ENCODE results near the gene ZBTB7C. TPM values are rescaled to one million over a fixed set of nuclear protein-coding genes. Genes with fewer than 3 reads are reported as not detected.

Gene ZBTB7C
- total and polyA plus RNA-seq, 5 donors = 0.88 to 3.7 (median 2.0) TPM

- ATAC-seq (peak; percentile 52 to 80), DNase-seq (no peak)
- Histone ChIP-seq H3K9me3 (ENCODE audit: control insufficient read depth, low read length) (no peaks in the 10 kb centered on the region), H3K27ac (ENCODE audit: low read length) (no peak overlapping the region), H3K4me3 (ENCODE audit: low read length) (no peak overlapping the region), H3K27me3 (ENCODE audit: control insufficient read depth, insufficient read depth) (no peaks in the 10 kb centered on the region), H3K4me1 (ENCODE audit: control insufficient read depth, insufficient read depth, low read length) (no peaks in the 10 kb centered on the region)
- WGBS = 46% methylated on average over 5 of the region's 5 CpGs
- intact Hi-C loops (cut with DNase I) = no loop called here
These were observed 275.4 kb downstream of the ZBTB7C start for GRCh38 chr18:48133671-48134251.

GRCh38 chr18:48132797-48133655 lies 276.2 kb downstream of the ZBTB7C start:
- Histone ChIP-seq H3K27ac (ENCODE audit: low read length) (no peak overlapping the region), H3K4me1 (ENCODE audit: control insufficient read depth, insufficient read depth, low read length) (no peaks in the 10 kb centered on the region), H3K9me3 (ENCODE audit: control insufficient read depth, low read length) (no peaks in the 10 kb centered on the region), H3K4me3 (ENCODE audit: low read length) (no peak overlapping the region), H3K27me3 (ENCODE audit: control insufficient read depth, insufficient read depth) (no peaks in the 10 kb centered on the region)
- WGBS = 78% methylated on average over 6 of the region's 6 CpGs
- DNase-seq (no peak), ATAC-seq (no peak)
- intact Hi-C loops (cut with DNase I) = no loop called here

DNA sequence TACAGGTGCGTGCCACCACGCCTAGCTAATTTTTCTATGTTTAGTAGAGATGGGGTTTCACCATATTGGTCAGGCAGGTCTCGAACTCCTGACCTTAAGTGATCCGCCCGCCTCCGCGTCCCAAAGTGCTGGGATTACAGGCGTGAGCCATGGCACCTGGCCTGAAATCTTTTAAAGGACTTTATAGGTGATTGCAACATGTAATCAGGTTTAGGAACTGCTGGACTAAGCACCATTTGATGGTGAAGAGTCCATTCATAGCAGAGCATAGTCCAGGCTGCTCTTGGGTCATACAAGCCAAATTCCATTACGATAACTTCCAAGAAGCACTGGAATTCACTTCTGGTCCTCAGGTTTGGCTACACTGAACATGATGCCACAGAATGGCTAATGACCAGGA lies 278.1 kb downstream of the ZBTB7C start:
- H3K27ac ChIP-seq (ENCODE audit: low read length) = no peak overlapping the region
- ATAC-seq = no peak
- H3K27me3 ChIP-seq (ENCODE audit: control insufficient read depth, insufficient read depth) = no peaks in the 10 kb centered on the region
- no peaks in the 10 kb centered on the region for H3K4me1 ChIP-seq (ENCODE audit: control insufficient read depth, insufficient read depth, low read length)
- no peaks in the 10 kb centered on the region for H3K9me3 ChIP-seq (ENCODE audit: control insufficient read depth, low read length)
- intact Hi-C loops (cut with DNase I) = no loop called here
- DNase-seq = no peak
- H3K4me3 ChIP-seq (ENCODE audit: low read length) = no peak overlapping the region
- WGBS = 97% methylated on average over 9 of the region's 9 CpGs

DNA sequence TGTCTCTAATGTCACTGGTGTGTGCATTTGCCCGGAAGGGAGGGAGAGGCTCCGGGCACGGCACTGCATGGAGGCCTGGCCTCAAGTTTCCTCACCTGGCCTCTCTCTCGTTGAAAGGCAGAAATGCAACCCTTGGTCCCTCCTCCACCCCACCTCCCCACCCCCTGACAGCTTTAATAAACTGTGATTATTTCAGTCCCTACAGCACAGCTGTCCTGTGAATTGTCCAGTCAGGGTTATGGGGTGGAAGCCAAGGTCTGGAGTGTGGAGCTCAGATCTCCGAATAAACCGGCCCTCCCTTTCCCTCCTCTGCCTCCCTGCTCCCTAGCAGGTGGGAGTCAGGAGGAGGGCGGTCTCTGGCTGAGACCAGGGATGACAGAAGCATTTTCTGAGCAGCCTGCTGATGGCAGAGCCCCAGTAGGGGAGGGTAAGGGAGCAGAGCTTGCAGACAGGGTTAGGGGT lies 279.5 kb downstream of the ZBTB7C start:
- DNase-seq (no peak), ATAC-seq (no peak)
- Histone ChIP-seq H3K4me3 (ENCODE audit: low read length) (no peak overlapping the region), H3K27me3 (ENCODE audit: control insufficient read depth, insufficient read depth) (no peaks in the 10 kb centered on the region), H3K9me3 (ENCODE audit: control insufficient read depth, low read length) (no peaks in the 10 kb centered on the region), H3K27ac (ENCODE audit: low read length) (no peak overlapping the region), H3K4me1 (ENCODE audit: control insufficient read depth, insufficient read depth, low read length) (no peaks in the 10 kb centered on the region)
- 71% methylated on average over 7 of the region's 7 CpGs for WGBS
- intact Hi-C loops (cut with DNase I) = no loop called here

DNA sequence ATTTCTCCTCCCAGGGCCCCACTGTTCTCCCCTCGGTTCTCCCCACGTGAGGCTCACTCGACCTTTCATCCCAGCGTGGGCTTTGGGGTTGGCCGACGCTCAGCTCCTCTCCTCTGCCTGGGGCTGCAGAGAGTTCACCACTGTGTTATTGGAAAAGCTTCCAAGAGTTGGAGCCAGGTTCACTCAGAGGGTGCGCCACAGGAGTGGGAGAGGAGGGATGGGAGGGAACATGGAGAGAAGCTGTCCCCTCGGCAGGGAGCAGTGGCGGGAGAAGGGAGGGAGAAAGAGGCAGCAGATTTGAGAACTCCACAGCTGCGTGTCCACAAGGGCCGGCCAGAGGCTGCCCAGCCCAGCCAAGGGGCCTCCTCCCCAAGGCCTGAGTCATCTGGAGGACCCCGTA lies 281.6 kb downstream of the ZBTB7C start:
- intact Hi-C loops (cut with DNase I) = no loop called here
- no peak overlapping the region for H3K27ac ChIP-seq (ENCODE audit: low read length)
- WGBS = 85% methylated on average over 12 of the region's 12 CpGs
- H3K9me3 ChIP-seq (ENCODE audit: control insufficient read depth, low read length) = no peaks in the 10 kb centered on the region
- H3K27me3 ChIP-seq (ENCODE audit: control insufficient read depth, insufficient read depth) = no peaks in the 10 kb centered on the region
- DNase-seq (no peak), ATAC-seq (no peak)
- H3K4me1 ChIP-seq (ENCODE audit: control insufficient read depth, insufficient read depth, low read length) = no peaks in the 10 kb centered on the region
- no peak overlapping the region for H3K4me3 ChIP-seq (ENCODE audit: low read length)

- H3K9me3 ChIP-seq (ENCODE audit: control insufficient read depth, low read length) = no peaks in the 10 kb centered on the region
- 81% methylated on average over 3 of the region's 3 CpGs for WGBS
- ATAC-seq (no peak), DNase-seq (no peak)
- H3K27ac ChIP-seq (ENCODE audit: low read length) = no peak overlapping the region
- intact Hi-C loops (cut with DNase I) = no loop called here
- no peaks in the 10 kb centered on the region for H3K27me3 ChIP-seq (ENCODE audit: control insufficient read depth, insufficient read depth)
- no peak overlapping the region for H3K4me3 ChIP-seq (ENCODE audit: low read length)
- H3K4me1 ChIP-seq (ENCODE audit: control insufficient read depth, insufficient read depth, low read length) = no peaks in the 10 kb centered on the region
These were observed 282.9 kb downstream of the ZBTB7C start for GRCh38 chr18:48126240-48126639.

- DNase-seq (no peak), ATAC-seq (no peak)
- 78% methylated on average over 6 of the region's 6 CpGs for WGBS
- Histone ChIP-seq H3K9me3 (ENCODE audit: control insufficient read depth, low read length) (no peaks in the 10 kb centered on the region), H3K4me3 (ENCODE audit: low read length) (no peak overlapping the region), H3K27ac (ENCODE audit: low read length) (no peak overlapping the region), H3K27me3 (ENCODE audit: control insufficient read depth, insufficient read depth) (no peaks in the 10 kb centered on the region), H3K4me1 (ENCODE audit: control insufficient read depth, insufficient read depth, low read length) (no peaks in the 10 kb centered on the region)
- intact Hi-C loops (cut with DNase I) = no loop called here
These were observed 283.5 kb downstream of the ZBTB7C start for GRCh38 chr18:48125724-48126123.

GRCh38 chr18:48124857-48125626 lies 284.1 kb downstream of the ZBTB7C start:
- no peak for DNase-seq
- no peak overlapping the region for H3K27ac ChIP-seq (ENCODE audit: low read length)
- H3K4me1 ChIP-seq (ENCODE audit: control insufficient read depth, insufficient read depth, low read length) = no peaks in the 10 kb centered on the region
- no peaks in the 10 kb centered on the region for H3K27me3 ChIP-seq (ENCODE audit: control insufficient read depth, insufficient read depth)
- H3K4me3 ChIP-seq (ENCODE audit: low read length) = no peak overlapping the region
- peak in 1 of 2 donors; percentile 36 for ATAC-seq
- H3K9me3 ChIP-seq (ENCODE audit: control insufficient read depth, low read length) = no peaks in the 10 kb centered on the region
- 52% methylated on average over 10 of the region's 10 CpGs for WGBS
- intact Hi-C loops (cut with DNase I) = no loop called here

DNA sequence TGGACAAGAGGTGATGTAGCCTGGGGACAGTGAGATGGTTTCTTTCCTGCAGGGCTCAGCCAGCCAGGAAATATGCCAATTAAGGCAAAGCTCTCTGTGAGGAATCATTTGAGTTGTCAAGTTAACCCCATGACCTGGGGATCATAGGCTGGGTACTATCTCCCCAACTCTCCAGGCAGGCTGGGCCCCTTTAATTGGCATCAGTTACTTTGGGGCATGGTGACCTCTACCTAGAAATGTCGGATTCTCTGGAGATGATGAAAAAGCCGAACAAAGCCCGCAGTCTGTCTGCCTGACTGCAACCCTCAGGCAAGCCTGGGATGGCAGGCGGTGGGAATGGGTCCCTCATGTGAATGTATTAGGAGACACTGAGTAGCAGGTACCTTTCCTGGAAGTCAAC lies 285.2 kb downstream of the ZBTB7C start:
- intact Hi-C loops (cut with DNase I) = no loop called here
- WGBS = 78% methylated on average over 4 of the region's 4 CpGs
- H3K27me3 ChIP-seq (ENCODE audit: control insufficient read depth, insufficient read depth) = no peaks in the 10 kb centered on the region

DNA sequence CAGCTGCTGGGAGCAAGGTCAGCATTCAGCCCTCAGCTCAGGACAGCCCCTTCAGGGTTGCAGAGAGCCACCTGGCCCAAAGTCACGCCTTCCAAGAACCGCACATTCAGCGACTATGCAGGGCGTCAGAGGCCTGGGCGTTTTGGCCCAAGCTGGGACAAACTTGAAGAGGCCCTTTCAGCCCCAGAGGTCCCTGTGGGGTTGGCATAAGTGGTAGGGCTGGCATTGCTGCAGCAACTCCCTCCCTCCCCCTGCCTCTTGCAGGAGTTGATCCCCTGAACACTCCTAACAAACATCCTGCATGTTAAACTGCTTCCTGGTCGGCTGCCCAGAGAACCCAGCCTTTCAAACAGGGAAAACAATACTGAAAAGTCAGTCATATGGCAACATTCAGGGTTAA lies 285.9 kb downstream of the ZBTB7C start:
- no peaks in the 10 kb centered on the region for H3K9me3 ChIP-seq (ENCODE audit: control insufficient read depth, low read length)
- DNase-seq (no peak), ATAC-seq (no peak)
- H3K27ac ChIP-seq (ENCODE audit: low read length) = no peak overlapping the region
- WGBS = 68% methylated on average over 6 of the region's 6 CpGs
- H3K27me3 ChIP-seq (ENCODE audit: control insufficient read depth, insufficient read depth) = no peaks in the 10 kb centered on the region
- no peaks in the 10 kb centered on the region for H3K4me1 ChIP-seq (ENCODE audit: control insufficient read depth, insufficient read depth, low read length)
- H3K4me3 ChIP-seq (ENCODE audit: low read length) = no peak overlapping the region
- intact Hi-C loops (cut with DNase I) = no loop called here

More for the DNA sequence above, 285.2 kb downstream of the ZBTB7C start:
- ATAC-seq (no peak), DNase-seq (no peak)
- Histone ChIP-seq H3K4me3 (ENCODE audit: low read length) (no peak overlapping the region), H3K9me3 (ENCODE audit: control insufficient read depth, low read length) (no peaks in the 10 kb centered on the region), H3K4me1 (ENCODE audit: control insufficient read depth, insufficient read depth, low read length) (no peaks in the 10 kb centered on the region), H3K27ac (ENCODE audit: low read length) (no peak overlapping the region)

- no peaks in the 10 kb centered on the region for H3K4me1 ChIP-seq (ENCODE audit: control insufficient read depth, insufficient read depth, low read length)
- H3K27me3 ChIP-seq (ENCODE audit: control insufficient read depth, insufficient read depth) = no peaks in the 10 kb centered on the region
- no peak overlapping the region for H3K4me3 ChIP-seq (ENCODE audit: low read length)
- intact Hi-C loops (cut with DNase I) = no loop called here
- no peak overlapping the region for H3K27ac ChIP-seq (ENCODE audit: low read length)
- ATAC-seq (no peak), DNase-seq (no peak)
- 95% methylated on average over 4 of the region's 4 CpGs for WGBS
- no peaks in the 10 kb centered on the region for H3K9me3 ChIP-seq (ENCODE audit: control insufficient read depth, low read length)
These were observed 286.4 kb downstream of the ZBTB7C start for GRCh38 chr18:48122816-48123215.

Data from right cardiac atrium (tissue), 5 donors.